GM21423 (cell line): ENCODE measurements around the gene FAM228A.

Experiments used
- ATAC-seq: cut with Tn5 transposase; IDR thresholded peaks from one replicate; pipeline ENCODE4 v1.9.1; 2021; ENCODE audit warnings: mild to moderate bottlenecking, moderate library complexity; ENCODE audit not compliant: unreplicated experiment

The FAM228A gene

DNA sequence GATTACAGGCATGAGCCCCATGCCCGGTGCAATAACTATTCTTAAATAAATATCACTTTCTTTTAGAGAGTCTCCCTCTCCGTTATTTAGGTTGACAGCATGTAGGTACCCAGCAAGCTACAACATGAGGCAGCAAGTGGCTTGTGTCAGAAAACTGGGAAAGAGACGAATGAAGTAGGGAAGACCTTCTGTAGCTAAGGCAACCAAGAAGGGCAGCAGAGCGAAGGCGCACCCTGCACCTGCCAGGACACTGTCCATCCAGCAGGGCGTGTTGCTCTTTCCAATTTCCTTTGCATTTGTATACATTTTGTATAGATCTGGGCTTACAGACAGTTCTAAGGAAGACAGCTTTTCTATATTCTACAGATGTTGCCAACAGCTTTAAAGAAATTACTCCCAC lies 48.1 kb downstream of the FAM228A start:
- no peak for ATAC-seq

DNA sequence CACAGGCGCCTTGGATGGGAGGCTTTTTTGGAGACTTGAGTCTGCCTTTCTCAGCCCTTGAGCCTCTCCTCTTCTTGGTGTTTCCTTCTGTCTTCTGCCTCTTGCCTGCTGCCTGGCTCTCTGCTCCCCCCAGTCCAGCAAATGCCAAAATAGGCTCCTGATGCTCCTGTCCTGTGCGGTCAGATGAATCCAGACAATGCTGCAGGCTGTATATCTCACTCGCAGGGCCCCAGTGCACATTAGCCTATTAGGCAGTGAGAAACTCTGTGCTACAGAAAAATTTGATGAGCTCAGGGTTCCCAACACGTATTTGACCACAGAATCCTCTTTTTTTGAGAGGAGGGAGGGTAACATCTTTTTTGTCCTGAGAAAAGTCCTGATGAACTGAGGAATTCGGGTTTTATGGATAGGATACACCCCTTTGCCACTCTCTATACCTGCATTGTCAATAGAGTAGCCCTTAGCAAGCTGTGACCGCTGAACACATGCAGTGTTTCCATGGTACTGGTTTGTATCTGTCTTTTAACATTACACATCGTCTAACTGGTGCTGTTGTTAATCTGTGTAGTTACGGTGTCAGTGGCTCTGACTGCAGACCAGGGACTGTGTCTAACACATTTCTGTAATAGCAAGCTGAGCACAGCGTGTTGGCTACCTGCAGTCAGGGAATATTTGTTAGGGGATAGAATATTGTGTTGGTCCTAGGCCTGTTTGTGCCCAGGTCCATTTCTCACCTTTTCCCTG lies 50.8 kb downstream of the FAM228A start:
- ATAC-seq: no peak

DNA sequence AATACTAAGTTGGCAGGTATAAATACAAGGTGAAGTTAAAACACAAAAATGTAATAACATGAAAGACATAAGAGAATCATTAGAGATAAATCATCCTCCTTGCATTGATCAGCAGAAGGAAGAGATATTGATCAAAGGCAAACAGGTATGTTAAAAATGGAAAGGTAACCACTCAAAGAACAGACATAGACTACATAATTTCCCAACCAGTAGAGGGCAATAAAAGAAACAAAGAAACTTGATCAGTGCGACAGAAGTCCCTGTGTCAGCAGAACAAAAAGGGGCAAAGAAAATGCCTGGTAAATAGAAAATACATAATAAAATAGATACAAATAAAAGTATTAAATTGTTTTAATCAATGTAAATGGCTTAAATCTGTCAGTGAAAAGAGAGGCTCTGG lies 53.6 kb downstream of the FAM228A start:
- ATAC-seq: no peak

DNA sequence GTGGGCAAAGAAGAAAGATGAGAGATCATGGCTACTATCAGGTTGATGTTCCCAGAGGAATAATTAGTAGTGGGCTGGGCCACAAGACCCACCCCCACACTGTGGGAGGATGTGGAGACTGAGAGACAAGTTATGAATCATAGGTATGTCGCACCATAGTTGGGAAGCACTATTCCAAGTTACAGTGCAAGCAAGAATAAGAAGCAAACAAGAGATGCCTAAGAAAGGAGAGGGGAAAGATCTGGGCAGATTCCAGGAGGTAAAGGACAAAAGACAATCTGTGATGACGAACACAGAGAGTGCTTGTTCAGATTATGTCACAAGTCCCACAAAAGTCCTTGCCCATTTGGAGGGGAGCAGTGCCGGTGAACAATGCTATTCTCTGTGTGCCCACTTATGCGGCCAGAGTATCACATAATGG lies 56.6 kb downstream of the FAM228A start:
- ATAC-seq: no peak

DNA sequence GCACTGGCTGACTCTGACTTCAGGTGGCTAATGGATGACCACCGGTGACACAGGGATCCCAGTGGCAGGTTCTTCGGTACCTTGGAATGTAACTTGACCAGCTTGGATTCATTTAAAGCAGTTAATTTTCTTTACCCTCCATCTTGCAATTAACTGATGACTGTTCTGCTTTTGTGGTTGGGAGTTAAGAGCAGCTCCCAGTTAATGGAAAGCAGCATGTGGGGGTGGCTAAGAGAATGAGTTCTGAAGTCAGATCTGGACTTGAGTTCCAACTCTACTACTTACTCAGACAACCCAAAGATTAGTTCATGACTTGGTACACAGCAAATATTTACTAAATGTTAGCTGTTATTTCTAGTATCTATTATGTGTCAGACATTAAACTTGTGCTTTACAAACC lies 58.5 kb downstream of the FAM228A start:
- no peak for ATAC-seq

DNA sequence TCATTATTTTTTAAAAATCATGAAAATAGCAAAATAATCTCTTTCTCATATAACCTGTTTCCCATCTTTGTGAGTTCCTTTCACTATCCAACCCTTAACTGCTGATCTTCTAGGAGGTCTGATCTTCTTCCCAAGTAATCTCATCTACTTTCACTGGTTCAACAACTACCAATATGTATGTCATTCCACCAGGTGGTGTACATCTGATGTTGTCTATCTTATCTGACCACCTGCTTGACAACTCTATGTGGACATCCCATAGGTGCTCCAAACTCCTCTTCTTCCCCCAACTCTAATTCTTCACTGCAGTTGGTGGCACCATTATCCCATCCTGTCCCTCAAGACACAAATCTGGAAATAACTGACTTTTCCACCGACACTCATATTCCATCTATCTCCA lies 62.5 kb downstream of the FAM228A start:
- no peak for ATAC-seq

DNA sequence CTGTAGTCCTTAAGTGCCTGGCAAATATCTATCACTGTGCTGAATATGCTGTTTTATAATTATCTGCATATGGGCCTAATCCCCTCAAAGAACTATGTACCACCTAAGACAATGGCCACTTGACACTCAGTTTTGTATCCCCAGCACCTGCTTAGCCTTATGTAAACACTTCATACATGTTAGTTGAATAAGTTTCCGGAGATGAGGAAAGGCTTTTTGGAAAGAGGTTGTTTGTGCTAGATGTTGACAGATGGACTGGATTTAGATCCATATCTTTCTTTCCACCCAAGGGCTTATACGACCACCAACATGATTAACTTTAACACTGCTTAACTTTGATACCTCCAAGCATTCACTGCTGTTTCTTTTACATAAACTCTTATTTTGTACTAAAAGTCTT lies 63.3 kb downstream of the FAM228A start:
- ATAC-seq: no peak

DNA sequence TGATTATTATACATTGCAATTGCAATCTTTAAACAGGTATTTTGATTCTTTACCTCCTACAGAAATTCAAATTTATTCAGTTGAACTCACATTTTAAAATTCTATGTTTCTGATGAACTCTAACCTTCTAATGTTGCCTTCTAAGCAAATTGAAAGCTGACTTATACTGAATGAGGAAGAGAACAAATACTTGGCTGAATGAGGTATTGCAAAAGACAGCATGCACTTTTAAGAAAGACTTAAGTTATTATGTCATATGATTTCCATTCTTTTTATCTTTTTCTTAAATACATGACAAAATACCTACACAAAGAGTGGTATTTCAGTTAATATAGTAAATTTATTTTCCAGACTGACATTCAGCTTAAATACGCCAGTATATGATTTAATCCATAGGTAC lies 64.7 kb downstream of the FAM228A start:
- ATAC-seq: no peak
